Stimulated activated naive CD8-positive, alpha-beta T cell treated with anti-CD3 and anti-CD28 coated beads, Interleukin-15, amount 100 ng/mL, for 72 hours (primary cell): Measurements from ENCODE around the gene TRIOBP.
"Not testable (repeated sequence)": the region's sequence is repeated elsewhere in the genome, so short reads cannot be mapped to it uniquely, and the experiment has no call there.

Experiments used
- ATAC-seq: fragments of 150-1000 bp; cut with Tn5 transposase; 2 replicates; pipeline ENCODE4 v1.10.0; 2021; ENCODE audit warnings: mild to moderate bottlenecking, moderate library complexity
- DNase-seq, 2 donors: peaks; one replicate each; pipeline ENCODE4 v3.0.0; 2021 to 2022
- H3K27ac Mint-ChIP-seq, 2 donors: one replicate each; pipeline ENCODE4 v1.8.0; 2022; ENCODE audit warnings: mild to moderate bottlenecking in 2 of 2, mixed read lengths in 2 of 2, moderate library complexity in 2 of 2
- H3K27me3 Mint-ChIP-seq: one replicate; pipeline ENCODE4 v1.8.0; 2022; ENCODE audit warnings: mixed read lengths
- H3K4me1 Mint-ChIP-seq: one replicate; pipeline ENCODE4 v1.8.0; 2022; ENCODE audit warnings: mild to moderate bottlenecking, mixed read lengths
- H3K4me3 Mint-ChIP-seq, 2 donors: one replicate each; pipeline ENCODE4 v1.8.0; 2022; ENCODE audit warnings: mild to moderate bottlenecking in 2 of 2, mixed read lengths in 2 of 2, moderate library complexity in 1 of 2
- H3K9me3 Mint-ChIP-seq, 2 donors: one replicate each; pipeline ENCODE4 v1.8.0; 2022; ENCODE audit warnings: mixed read lengths in 2 of 2

The TRIOBP gene

DNA sequence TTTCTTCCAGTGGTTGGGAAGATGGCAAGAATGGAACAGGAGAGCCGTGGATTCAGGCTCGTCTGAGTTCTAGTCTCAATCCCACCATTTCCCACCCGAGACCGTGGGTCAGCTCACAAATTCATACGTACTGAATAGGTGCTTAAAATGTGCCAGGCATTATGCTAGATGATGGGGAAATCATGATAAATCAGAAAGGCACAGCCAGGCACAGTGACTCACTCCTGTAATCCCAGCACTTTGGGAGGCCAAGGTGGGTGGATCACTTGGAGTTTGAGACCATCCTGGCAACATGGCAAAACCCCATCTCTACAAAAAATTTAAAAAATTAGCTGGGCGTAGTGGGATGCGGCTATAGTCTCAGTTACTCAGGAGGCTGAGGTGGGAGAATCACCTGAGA is 7.1 kb downstream of the TRIOBP start:
- DNase-seq (no peak), ATAC-seq (no peak)
- Mint-ChIP-seq H3K27ac (no peak overlapping the region), H3K4me3 (no peak overlapping the region), H3K27me3 (no peaks in the 10 kb centered on the region), H3K9me3 (no peaks in the 10 kb centered on the region), H3K4me1 (no peaks in the 10 kb centered on the region)

DNA sequence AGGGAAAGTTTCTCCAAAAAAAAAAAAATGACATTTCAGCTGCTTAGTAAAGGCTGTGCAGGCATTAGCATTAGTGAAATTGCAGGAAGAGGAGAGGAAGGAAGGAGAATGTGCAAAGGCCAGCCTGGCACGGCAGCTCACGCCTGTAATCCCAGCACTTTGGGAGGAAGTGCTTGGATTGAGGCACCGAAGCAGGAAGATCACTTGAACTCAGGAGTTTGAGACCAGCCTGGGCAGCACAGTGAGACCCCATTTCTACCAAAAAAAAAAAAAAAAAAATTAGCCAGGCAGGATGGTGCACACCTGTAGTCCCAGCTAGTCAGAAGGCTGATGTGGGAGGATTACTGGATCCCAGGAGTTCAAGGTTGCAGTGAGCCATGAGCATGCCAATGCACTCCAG is 7.8 kb downstream of the TRIOBP start:
- ATAC-seq = no peak
- Mint-ChIP-seq H3K4me3 (no peak overlapping the region), H3K27me3 (no peaks in the 10 kb centered on the region), H3K27ac (peak overlapping the region in 1 of 2 donors; percentile 31), H3K9me3 (no peaks in the 10 kb centered on the region), H3K4me1 (no peaks in the 10 kb centered on the region)
- DNase-seq = no peak

DNA sequence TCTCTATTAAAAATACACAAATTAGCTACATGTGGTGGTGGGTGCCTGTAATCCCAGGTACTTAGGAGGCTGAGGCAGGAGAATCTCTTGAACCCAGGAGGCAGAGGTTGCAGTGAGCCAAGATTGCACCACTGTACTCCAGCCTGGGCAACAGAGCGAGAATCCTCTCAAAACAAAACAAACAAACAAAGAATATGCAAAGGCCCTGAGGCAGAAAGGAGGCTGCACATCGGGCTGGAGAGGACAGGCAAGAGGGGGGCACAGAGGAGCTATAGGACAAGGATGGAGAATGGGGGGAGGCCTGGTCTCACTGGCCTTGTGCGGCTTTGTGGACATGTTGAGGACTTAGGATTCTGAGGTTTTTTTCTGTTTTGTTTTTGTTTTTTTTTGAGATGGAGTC is 8.4 kb downstream of the TRIOBP start:
- H3K4me1 Mint-ChIP-seq = no peaks in the 10 kb centered on the region
- DNase-seq (no peak), ATAC-seq (no peak)
- no peaks in the 10 kb centered on the region for H3K27me3 Mint-ChIP-seq
- H3K27ac Mint-ChIP-seq = no peak overlapping the region
- no peak overlapping the region for H3K4me3 Mint-ChIP-seq
- H3K9me3 Mint-ChIP-seq = no peaks in the 10 kb centered on the region

DNA sequence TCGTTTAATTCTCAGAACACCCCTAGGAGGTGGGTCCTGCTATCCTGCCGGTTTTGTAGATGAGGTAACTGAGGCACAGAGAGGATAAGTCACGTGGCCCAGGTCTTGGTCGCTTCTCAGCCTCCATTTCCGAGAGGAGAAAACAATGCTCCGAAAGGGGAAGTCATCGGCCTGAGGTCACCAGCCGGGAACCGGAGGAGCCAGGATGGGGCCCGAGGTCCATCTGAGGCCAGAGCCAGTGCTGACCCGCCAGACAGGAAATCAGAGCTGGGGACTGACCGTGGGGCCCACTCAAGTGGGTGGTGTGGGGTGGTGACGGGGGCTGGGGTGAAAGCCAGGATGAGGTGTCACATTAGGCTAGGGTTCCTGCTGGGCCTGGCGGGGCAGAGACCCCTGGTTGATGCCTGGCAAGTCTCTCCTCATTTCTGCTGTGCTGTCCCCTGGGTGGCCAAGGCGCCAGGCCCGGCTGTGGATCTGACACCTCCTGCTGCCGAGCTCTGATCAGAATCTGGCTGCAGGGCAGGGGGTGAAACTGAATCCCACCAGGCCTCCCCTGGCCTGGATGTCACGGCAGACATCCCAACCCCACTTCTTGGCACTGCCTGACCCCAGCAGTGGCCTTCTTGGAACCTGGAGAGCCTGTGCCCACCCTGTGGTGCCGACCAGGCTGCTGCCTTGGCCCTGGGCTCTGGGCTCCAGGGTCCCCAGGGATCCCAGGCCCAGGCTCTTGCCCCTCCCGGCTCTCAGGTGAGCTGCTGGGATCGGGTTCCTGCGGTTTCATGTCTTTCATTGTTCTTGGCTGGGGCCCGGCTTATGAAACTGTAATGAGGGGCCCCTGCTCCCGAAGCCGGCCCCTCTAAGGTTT is 12.0 kb downstream of the TRIOBP start:
- no peak overlapping the region for H3K27ac Mint-ChIP-seq
- ATAC-seq (no peak), DNase-seq (no peak)
- H3K4me3 Mint-ChIP-seq = no peak overlapping the region
- peaks cover 5% of the 10 kb centered on the region for H3K4me1 Mint-ChIP-seq
- no peaks in the 10 kb centered on the region for H3K27me3 Mint-ChIP-seq
- no peaks in the 10 kb centered on the region for H3K9me3 Mint-ChIP-seq

DNA sequence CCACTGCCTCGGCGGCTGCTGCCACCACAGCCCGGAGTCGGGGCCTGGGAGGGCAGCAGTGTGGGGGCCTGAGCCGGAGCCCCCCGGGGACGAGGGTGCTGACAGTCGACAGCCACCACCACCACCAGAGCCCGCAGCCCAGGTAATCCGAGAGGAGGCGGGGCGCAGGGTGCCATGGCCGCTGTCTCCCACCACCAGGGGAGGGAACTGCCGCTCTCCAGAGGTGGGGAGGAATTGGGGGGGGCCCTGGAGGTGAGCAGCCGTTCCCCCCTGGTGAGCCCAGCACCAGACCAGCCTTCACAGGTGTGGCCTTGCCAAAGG is 12.6 kb downstream of the TRIOBP start:
- ATAC-seq = no peak
- no peak overlapping the region for H3K27ac Mint-ChIP-seq
- no peaks in the 10 kb centered on the region for H3K27me3 Mint-ChIP-seq
- peaks cover 5% of the 10 kb centered on the region for H3K4me1 Mint-ChIP-seq
- H3K4me3 Mint-ChIP-seq = no peak overlapping the region
- H3K9me3 Mint-ChIP-seq = no peaks in the 10 kb centered on the region
- no peak for DNase-seq

DNA sequence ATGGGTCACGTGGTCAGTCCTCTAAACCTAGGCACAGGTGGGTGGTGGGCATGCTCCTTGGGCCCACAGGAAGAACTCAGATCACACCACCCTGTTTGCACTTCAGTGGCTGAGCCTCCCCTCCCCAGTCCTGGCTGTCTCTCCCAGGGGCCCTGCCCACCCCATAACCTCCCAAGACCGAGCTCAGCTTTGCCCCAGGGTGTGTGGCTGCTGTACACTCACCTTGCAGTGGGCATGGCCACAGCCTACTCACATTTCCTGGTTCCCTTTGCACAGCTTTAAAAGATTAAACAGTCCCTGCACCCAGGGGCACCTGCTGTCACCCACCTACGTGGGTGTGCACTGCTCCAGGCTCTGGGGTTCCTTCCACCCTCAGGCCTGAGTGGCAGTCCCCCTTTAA is 13.8 kb downstream of the TRIOBP start:
- DNase-seq = no peak
- Mint-ChIP-seq H3K4me1 (peaks cover 5% of the 10 kb centered on the region), H3K4me3 (no peak overlapping the region), H3K27ac (no peak overlapping the region), H3K9me3 (no peaks in the 10 kb centered on the region), H3K27me3 (no peaks in the 10 kb centered on the region)
- ATAC-seq = no peak

DNA sequence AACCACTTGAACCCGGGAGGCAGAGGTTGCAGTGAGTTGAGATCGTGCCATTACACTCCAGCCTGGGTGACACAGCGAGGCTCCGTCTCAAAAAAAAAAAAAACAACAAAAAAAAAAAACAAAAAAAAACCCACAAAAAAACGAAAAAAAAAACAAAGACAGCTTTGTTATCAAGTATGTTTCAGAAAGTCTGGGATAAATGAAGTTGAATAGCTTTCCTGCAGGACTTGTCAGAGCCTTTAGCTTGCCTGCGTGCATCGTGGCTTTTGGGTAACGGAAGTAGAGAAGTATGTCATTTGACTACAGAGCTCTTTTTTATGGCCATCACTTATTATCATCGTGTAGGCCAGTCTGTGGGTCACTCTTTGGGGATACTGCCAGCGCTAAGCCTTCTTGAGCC is 14.6 kb downstream of the TRIOBP start:
- no peak overlapping the region for H3K27ac Mint-ChIP-seq
- no peak overlapping the region for H3K4me3 Mint-ChIP-seq
- peaks cover 5% of the 10 kb centered on the region for H3K4me1 Mint-ChIP-seq
- ATAC-seq = no peak
- no peaks in the 10 kb centered on the region for H3K27me3 Mint-ChIP-seq
- DNase-seq = no peak
- H3K9me3 Mint-ChIP-seq = no peaks in the 10 kb centered on the region

DNA sequence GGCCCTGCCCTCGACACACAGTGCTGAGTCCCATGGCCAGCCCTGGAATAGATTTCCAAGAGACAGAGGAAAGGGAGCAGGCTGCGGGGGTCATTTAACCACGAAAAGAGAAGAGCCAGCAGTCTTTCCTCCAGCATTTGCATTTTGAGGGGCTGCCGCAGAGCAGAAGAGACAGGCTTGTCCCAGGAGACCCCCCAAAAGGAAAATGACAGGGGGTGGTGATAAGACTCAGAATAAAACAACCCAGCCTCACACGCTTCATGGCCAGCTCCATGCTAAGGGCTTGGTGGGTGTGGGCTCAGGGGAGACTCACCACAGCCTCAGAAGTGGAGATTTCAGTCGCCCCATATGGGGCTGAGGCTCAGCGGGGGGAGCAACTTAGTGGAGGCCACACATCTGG is 16.9 kb downstream of the TRIOBP start:
- no peaks in the 10 kb centered on the region for H3K9me3 Mint-ChIP-seq
- no peak overlapping the region for H3K4me3 Mint-ChIP-seq
- no peak for DNase-seq
- peaks cover 5% of the 10 kb centered on the region for H3K4me1 Mint-ChIP-seq
- no peak overlapping the region for H3K27ac Mint-ChIP-seq
- ATAC-seq = no peak
- H3K27me3 Mint-ChIP-seq = no peaks in the 10 kb centered on the region

DNA sequence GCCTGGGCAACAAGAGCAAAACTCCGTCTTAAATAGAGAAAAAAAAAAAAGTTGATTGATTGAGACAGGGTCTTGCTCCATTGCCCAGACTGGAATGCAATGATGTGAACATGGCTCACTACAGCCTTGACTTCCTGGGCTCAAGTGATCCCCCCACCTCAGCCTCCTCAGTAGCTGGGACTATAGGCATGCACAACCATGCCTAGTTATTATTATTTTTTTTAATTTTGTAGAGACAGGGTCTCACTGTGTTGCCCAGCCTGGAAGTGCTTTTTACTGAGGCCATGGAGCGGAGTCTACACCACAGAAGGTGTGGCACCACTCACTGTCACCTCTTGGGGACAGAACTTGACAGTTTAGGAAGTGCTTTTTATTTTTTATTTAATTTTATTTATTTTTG is 17.8 kb downstream of the TRIOBP start:
- Mint-ChIP-seq H3K9me3 (no peaks in the 10 kb centered on the region), H3K4me1 (peaks cover 5% of the 10 kb centered on the region)

DNA sequence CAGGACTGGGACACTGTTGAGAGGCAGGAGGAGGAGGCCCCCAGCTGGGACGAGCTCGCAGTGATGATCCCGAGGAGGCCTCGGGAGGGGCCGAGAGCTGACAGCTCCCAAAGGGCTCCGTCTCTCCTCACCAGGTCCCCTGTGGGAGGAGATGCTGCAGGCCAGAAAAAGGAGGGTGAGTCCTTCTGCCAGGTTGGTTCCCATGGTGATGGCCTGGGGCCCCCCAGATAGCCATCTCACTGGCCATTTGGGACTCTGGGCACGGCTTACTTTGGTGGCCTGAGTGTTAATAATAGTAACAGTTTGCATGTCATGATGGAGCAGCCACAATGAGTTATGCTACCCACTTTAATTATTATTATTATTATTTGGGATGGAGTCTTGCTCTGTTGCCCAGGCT is 18.9 kb downstream of the TRIOBP start:
- ATAC-seq = no peak
- Mint-ChIP-seq H3K4me1 (peaks cover 2% of the 10 kb centered on the region), H3K27ac (no peak overlapping the region), H3K4me3 (no peak overlapping the region), H3K27me3 (no peaks in the 10 kb centered on the region), H3K9me3 (no peaks in the 10 kb centered on the region)
- no peak for DNase-seq

More for the DNA sequence above, 17.8 kb downstream of the TRIOBP start:
- DNase-seq = no peak
- H3K27ac Mint-ChIP-seq = no peak overlapping the region
- H3K4me3 Mint-ChIP-seq = no peak overlapping the region
- no peak for ATAC-seq
- no peaks in the 10 kb centered on the region for H3K27me3 Mint-ChIP-seq

DNA sequence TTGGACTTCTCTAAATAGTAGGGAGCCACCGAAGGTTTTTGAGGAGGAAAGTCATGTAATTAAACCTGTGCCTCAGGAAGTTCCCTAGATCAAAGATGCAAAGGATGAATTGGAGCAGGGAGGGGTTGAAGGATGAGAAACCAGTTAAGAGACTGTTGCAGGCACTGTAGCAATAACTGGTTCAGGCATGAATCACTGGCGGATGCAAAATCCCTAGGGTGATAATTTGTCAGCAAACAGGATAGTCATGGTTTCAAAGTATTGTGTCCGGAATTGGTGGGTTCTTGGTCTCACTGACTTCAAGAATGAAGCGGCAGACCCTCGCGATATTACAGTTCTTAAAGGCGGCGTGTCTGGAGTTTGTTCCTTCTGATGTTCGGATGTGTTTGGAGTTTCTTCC is 19.9 kb downstream of the TRIOBP start:
- no peak for DNase-seq
- no peak for ATAC-seq
- Mint-ChIP-seq H3K4me1 (no peaks in the 10 kb centered on the region), H3K27ac (no peak overlapping the region), H3K4me3 (no peak overlapping the region), H3K9me3 (no peaks in the 10 kb centered on the region), H3K27me3 (no peaks in the 10 kb centered on the region)

DNA sequence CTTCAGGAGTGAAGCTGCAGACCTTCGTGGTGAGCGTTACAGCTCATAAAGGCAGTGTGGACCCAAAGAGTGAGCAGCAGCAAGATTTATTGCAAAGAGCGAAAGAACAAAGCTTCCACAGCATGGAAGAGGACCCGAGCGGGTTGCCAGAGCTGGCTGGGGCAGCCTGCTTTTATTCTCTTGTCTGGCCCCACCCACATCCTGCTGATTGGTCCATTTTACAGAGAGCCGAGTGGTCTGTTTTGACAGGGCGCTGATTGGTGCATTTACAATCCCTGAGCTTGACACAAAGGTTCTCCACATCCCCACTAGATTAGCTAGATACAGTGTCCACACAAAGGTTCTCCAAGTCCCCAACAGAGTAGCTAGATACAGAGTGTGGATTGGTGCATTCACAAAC is 20.4 kb downstream of the TRIOBP start:
- not testable (repeated sequence) for H3K9me3 Mint-ChIP-seq, ATAC-seq, DNase-seq, H3K27ac Mint-ChIP-seq, H3K4me1 Mint-ChIP-seq, H3K27me3 Mint-ChIP-seq, H3K4me3 Mint-ChIP-seq

DNA sequence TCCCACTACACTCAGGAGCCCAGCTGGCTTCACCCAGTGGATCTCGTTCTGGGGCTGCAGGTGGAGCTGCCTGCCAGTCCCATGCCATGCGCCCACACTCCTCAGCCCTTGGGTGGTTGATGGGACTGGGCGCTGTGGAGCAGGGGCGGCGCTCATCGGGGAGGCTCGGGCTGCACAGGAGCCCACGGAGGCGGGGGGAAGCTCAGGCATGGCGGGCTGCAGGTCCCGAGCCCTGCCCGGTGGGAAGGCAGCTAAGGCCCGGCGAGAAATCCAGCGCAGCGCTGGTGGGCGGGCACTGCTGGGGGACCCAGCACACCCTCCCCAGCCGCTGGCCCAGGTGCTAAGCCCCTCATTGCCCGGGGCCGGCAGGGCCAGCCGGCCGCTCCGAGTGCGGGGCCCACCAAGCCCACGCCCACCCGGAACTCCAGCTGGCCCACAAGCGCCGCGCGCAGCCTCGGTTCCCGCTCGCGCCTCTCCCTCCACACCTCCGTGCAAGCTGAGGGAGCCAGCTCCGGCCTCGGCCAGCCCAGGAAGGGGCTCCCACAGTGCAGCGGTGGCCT is 21.0 kb downstream of the TRIOBP start:
- not testable (repeated sequence) for H3K4me1 Mint-ChIP-seq, H3K4me3 Mint-ChIP-seq, H3K9me3 Mint-ChIP-seq, ATAC-seq, DNase-seq, H3K27ac Mint-ChIP-seq, H3K27me3 Mint-ChIP-seq

DNA sequence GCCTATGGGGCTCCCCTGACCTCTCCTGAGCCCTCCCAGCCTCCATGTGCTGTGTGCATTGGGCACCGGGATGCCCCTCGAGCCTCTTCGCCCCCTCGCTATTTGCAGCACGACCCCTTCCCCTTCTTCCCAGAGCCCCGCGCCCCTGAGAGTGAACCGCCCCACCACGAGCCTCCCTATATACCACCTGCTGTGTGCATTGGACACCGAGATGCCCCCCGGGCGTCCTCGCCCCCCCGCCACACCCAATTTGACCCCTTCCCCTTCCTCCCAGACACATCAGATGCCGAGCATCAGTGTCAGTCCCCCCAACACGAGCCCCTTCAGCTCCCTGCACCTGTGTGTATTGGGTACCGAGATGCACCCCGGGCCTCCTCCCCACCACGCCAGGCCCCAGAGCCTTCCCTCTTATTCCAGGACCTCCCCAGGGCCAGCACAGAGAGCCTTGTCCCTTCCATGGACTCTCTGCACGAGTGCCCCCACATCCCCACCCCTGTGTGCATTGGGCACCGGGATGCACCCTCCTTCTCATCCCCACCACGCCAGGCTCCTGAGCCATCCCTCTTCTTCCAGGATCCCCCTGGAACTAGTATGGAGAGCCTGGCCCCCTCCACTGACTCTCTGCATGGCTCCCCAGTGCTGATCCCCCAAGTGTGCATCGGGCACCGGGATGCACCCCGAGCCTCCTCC is 28.8 kb downstream of the TRIOBP start:
- H3K27ac Mint-ChIP-seq = peak overlapping the region in 1 of 2 donors; percentile 60
- H3K4me1 Mint-ChIP-seq = no peaks in the 10 kb centered on the region
- H3K4me3 Mint-ChIP-seq = no peak overlapping the region
- H3K9me3 Mint-ChIP-seq = no peaks in the 10 kb centered on the region
- no peaks in the 10 kb centered on the region for H3K27me3 Mint-ChIP-seq
- DNase-seq (no peak), ATAC-seq (peak; percentile 15)

DNA sequence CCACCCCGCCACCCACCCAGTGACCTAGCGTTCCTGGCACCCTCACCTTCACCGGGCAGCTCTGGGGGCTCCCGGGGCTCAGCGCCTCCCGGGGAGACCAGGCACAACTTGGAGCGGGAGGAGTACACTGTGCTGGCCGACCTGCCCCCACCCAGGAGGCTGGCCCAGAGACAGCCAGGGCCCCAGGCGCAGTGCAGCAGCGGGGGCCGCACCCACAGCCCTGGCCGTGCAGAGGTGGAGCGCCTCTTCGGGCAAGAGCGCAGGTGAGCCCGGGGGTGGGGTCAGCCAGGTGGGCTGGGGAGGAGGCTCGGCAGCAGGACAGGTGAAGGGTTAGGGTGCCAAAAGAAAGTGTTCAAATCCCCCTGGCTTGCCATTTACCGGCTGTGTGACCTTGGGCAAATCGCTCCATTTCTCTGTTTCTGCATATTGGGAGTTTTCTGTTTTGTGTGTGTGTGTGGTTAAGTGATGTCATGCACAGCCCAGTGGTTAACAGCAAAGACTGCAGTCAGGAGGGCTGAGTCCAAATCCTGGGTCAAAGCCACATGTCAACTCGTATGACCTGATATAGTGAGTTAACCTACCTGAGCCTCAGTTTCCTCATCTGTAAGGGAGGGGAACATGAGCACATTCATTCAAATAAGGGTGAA is 29.5 kb downstream of the TRIOBP start:
- Mint-ChIP-seq H3K9me3 (no peaks in the 10 kb centered on the region), H3K27ac (no peak overlapping the region), H3K4me1 (no peaks in the 10 kb centered on the region), H3K4me3 (no peak overlapping the region), H3K27me3 (no peaks in the 10 kb centered on the region)
- no peak for DNase-seq
- peak; percentile 69 for ATAC-seq

DNA sequence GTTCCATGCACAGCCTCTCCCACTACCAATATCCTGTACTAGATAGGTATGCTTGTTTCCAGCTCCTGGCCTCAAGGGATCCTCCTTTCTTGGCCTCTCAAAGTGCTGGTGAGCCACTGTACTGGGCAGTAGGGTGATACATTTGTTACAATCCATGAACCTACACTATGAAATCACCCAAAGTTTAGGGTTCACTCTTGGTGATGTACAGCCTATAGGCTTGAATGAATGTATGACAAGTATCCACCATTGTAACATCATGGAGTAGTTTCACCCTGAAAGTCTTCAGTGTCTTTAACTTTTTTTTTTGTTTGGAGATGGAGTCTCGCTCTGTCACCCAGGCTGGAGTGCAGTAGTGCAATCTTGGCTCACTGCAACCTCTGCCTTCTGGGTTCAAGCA is 31.8 kb downstream of the TRIOBP start:
- no peaks in the 10 kb centered on the region for H3K9me3 Mint-ChIP-seq
- H3K27me3 Mint-ChIP-seq = no peaks in the 10 kb centered on the region
- DNase-seq = no peak
- no peaks in the 10 kb centered on the region for H3K4me1 Mint-ChIP-seq
- H3K27ac Mint-ChIP-seq = no peak overlapping the region
- no peak overlapping the region for H3K4me3 Mint-ChIP-seq
- no peak for ATAC-seq
